ENCODE measurements around the gene TNS4.

GRCh38 chr17:40430272-40431230 is 70.9 kb downstream of the TNS4 start:
- TF ChIP-seq RAD21 (conservative IDR thresholded peaks at IDR 0.05 in 1 of 2, IDR thresholded peaks at IDR 0.05 in 1 of 2) (no peak), KDM1A (IDR thresholded peaks at IDR 0.05; ENCODE audit: low read depth) (no peak)
